ENCODE measurements around the gene MARVELD1.

Gene MARVELD1

GRCh38 chr10:97701438-97702069 lies 12.0 kb upstream of the MARVELD1 start:
- no peak overlapping the region for H3K4me3 ChIP-seq (ENCODE audit: low read depth, low read length)
- peak; percentile 87 for DNase-seq (ENCODE audit: low read depth)
- peak; percentile 95 for TF ChIP-seq CTCF (conservative IDR thresholded peaks at IDR 0.05; ENCODE audit: low read depth, low read length)

DNA sequence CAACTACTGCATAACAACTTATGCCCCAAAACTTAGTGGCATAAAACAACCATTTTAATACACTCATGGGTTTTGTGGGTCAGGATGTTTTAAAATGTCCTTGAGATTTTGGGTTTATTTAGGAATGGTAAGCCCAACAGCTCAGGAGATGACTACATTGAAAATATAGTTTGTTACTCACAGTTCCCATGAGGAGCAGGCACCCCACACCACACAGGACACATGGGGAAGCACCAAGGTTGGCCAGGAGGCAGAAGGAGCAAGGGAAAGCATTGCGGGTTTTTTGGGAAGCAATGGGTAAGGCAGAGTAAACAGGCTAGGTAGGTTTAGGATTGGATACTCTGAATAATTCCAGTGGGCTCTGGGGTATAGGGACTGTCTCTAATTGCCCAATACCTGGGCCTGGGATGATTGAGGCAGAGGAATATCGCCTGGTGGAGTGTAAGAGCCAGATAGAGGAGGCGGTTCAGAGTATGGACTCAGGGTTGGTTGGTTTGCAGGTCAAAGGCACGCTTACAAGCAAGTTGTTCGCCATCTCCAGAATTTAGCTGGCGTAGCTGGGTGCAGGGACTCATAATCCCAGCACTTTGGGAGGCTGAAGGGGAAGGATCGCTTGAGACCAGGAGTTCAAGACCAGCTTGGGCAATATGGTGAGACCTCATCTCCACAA lies 10.0 kb upstream of the MARVELD1 start:
- TF ChIP-seq CTCF (conservative IDR thresholded peaks at IDR 0.05; ENCODE audit: low read depth, low read length): no peak
- no peak for DNase-seq (ENCODE audit: low read depth)
- no peak overlapping the region for H3K4me3 ChIP-seq (ENCODE audit: low read depth, low read length)

DNA sequence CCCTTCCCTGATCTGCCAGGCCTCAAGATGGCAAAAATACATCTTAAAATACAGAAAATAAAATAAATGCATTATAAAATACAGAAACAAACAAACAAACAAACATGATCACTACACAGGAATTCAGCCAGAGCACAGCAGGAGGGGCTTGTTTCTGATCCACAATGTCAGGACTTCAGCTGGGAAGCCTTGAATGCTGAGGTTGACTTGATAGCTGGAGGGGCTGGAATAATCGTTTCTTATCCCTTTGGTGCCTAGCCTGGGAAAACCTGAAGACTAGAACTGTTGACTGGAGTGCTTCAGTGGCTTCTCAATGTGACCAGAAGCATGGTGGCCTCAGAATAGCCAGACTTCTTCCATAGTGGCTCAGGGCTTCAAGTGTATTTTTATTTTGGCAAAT lies 9.2 kb upstream of the MARVELD1 start:
- no peak overlapping the region for H3K4me3 ChIP-seq (ENCODE audit: low read depth, low read length)
- no peak for DNase-seq (ENCODE audit: low read depth)
- no peak for TF ChIP-seq CTCF (conservative IDR thresholded peaks at IDR 0.05; ENCODE audit: low read depth, low read length)

DNA sequence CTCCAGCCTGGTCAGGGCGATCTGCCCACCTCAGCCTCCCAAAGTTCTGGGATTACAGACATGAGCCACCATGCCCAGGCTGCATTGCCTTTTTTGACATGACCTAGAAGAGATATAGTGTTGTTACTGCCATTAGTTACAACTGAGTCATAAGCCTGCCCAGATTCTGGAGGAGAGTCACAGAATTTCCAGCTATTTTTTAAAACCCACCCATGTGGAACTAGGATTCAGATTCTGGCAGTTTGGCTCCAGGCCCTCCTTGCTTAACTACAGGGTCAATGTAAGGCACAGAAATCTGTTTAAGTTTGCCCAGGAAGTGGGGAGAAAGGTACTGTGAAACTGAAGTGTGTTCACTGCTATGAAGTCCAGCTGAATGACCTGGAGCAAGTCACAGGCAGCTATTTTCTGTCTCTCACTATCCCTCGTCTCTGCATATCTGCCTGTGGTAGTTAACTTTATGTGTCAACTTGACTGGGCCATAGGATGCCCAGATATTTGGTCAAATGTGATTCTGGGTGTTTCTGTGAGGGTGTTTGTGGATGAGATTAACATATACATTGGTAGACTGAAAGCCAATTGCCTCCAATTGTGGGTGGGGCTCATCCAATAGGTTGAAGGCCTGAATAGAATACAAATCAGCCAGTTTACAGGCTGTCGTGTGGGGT lies 8.4 kb upstream of the MARVELD1 start:
- H3K4me3 ChIP-seq (ENCODE audit: low read depth, low read length): no peak overlapping the region
- DNase-seq (ENCODE audit: low read depth): no peak
- no peak for TF ChIP-seq CTCF (conservative IDR thresholded peaks at IDR 0.05; ENCODE audit: low read depth, low read length)

GRCh38 chr10:97707134-97707861 lies 6.2 kb upstream of the MARVELD1 start:
- TF ChIP-seq CTCF (conservative IDR thresholded peaks at IDR 0.05; ENCODE audit: low read depth, low read length): no peak
- no peak for DNase-seq (ENCODE audit: low read depth)
- H3K4me3 ChIP-seq (ENCODE audit: low read depth, low read length): no peak overlapping the region

DNA sequence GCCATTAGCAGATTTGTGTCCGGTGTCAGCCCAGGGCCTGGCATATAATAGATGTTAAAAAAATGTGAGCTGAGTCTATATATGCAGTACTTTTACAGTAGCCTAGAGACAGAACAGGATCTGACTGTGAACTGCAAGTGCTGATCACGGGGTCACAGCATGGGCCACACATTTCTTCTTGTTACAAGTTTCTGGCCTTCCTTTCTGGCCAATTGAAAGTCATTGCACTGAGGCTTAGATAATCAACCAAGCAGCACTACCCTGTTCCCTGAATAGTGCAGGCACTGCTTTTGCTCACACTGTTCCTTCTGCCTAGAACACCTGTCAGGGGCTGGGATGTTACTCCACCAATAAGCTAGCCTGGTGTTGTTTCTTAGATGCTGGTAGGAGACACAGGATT lies 5.4 kb upstream of the MARVELD1 start:
- no peak for TF ChIP-seq CTCF (conservative IDR thresholded peaks at IDR 0.05; ENCODE audit: low read depth, low read length)
- H3K4me3 ChIP-seq (ENCODE audit: low read depth, low read length): no peak overlapping the region
- DNase-seq (ENCODE audit: low read depth): peak; percentile 53

Data from choroid plexus epithelial cell (primary cell).